Psoas muscle (tissue), 8 donors: ENCODE results near the gene SREBF2. TPM values are rescaled to one million over a fixed set of nuclear protein-coding genes. Genes with fewer than 3 reads are reported as not detected.

Experiments used
- ATAC-seq, 4 donors: fragments of 200-7000 bp; cut with Tn5 transposase; one replicate each; pipeline ENCODE4 v1.9.1; 2020; ENCODE audit warnings: moderate library complexity in 3 of 4, mild to moderate bottlenecking in 2 of 4
- DNase-seq, 2 donors: peaks; one replicate each; pipeline ENCODE4 v3.0.0-alpha.2; 2020
- H3K27ac ChIP-seq: fragments of 200-600 bp; one replicate; pipeline ENCODE4 v1.8.0; 2022
- H3K27me3 ChIP-seq, 3 donors: fragments of 200-600 bp in 1 of 3; one replicate each; pipeline versions ENCODE4 v1.6.1 to v1.8.0; 2013 to 2022; ENCODE audit warnings: low read length in 2 of 3, mild to moderate bottlenecking in 2 of 3, moderate library complexity in 1 of 3; ENCODE audit not compliant: insufficient read depth in 3 of 3
- H3K36me3 ChIP-seq, 2 donors: fragments of 200-600 bp in 1 of 2; one replicate each; pipeline versions ENCODE4 v1.6.1 to v1.8.0; 2013 to 2022; ENCODE audit warnings: low read depth in 1 of 2, mild to moderate bottlenecking in 1 of 2, moderate library complexity in 1 of 2; ENCODE audit not compliant: insufficient read depth in 1 of 2
- H3K4me1 ChIP-seq: fragments of 200-600 bp; one replicate; pipeline ENCODE4 v1.8.0; 2022
- H3K4me3 ChIP-seq: fragments of 200-600 bp; one replicate; pipeline ENCODE4 v1.8.0; 2022; ENCODE audit warnings: mild to moderate bottlenecking
- H3K9me3 ChIP-seq: fragments of 200-600 bp; one replicate; pipeline ENCODE4 v1.8.0; 2022
- CTCF ChIP-seq: fragments of 200-600 bp; IDR thresholded peaks from one replicate; pipeline ENCODE4 v1.8.0; 2022; ENCODE audit warnings: antibody characterized with exemption
- WGBS, 3 donors: extraction: QIAGEN DNeasy Blood & Tissue Kit; methylation state at CpG; one replicate each; pipeline versions ENCODE4 v1.1.6 to v1.1.7; 2013; 5-methylcytosine and 5-hydroxymethylcytosine counted together
- intact Hi-C, 2 donors: fragments of 100-400 bp; cut with DNase I; formaldehyde crosslinking; loops; one replicate each; pipeline versions ENCODE4 v1.11.0 to v1.14.2; 2022
- polyA plus RNA-seq, 3 donors: library from polyadenylated mRNA; stranded (reverse); fragments of 200-250 nt; gene quantifications; one replicate each; pipeline ENCODE4 v1.2.3, GENCODE V29; 2013
- total RNA-seq, 4 donors: library from RNA; stranded (reverse); fragmentation: NEBNext Ultra II Directional in 2 of 4; extraction: Animal tissue kit (Norgen Biotek cat#: 25700) in 2 of 4; gene quantifications; one replicate each; pipeline versions ENCODE4 v1.2.1 to v1.2.4, GENCODE V29; 2021 to 2023
- donor health status: healthy with polysubstance abuse.
- donor health status: DM: no; HTN: no; CAD: no; lungs with moderate emphysema.
- donor health status: Bipolar disorder and iron deficiency.
- donor health status: healthy.
- donor health status: DM: yes; HTN: yes; CAD: no.
- donor health status: DM: no; HTN: no; CAD: no.
- donor health status: DM: no; HTN: no; CAD: no.
- donor health status: DM: yes; HTN: yes; CAD: no.

Gene SREBF2
- total and polyA plus RNA-seq, 7 donors, result 21.0 to 47.0 (median 36.3) TPM

- ATAC-seq, result peak; percentile 89 to 92 (median 89)
- WGBS, 3 donors, result 5 to 6% (median 6%) methylated on average over 31 to 44 of the region's 48 CpGs
- TF ChIP-seq CTCF, result peak; percentile 75
- H3K9me3 ChIP-seq, result no peaks in the 10 kb centered on the region
- peak; percentile 75 to 90 for DNase-seq
- H3K27me3 ChIP-seq, result peaks cover 0 to 3% (median 2%) of the 10 kb centered on the region in 3 donors
- no peak overlapping the region for H3K27ac ChIP-seq
- H3K36me3 ChIP-seq, result no peaks in the 10 kb centered on the region
- peak overlapping the region; percentile 69 for H3K4me3 ChIP-seq
- intact Hi-C loops, result no loop called here
- H3K4me1 ChIP-seq, result no peaks in the 10 kb centered on the region
Measured at GRCh38 chr22:41925783-41926460, 93.0 kb downstream of the SREBF2 start.

- TF ChIP-seq CTCF, result no peak
- DNase-seq, result no peak
- no peak for ATAC-seq
- Histone ChIP-seq H3K9me3 (no peaks in the 10 kb centered on the region), H3K4me3 (no peak overlapping the region), H3K27me3 (peaks cover 0 to 3% (median 2%) of the 10 kb centered on the region in 3 donors), H3K27ac (no peak overlapping the region), H3K4me1 (no peaks in the 10 kb centered on the region), H3K36me3 (no peaks in the 10 kb centered on the region)
- 72 to 84% (median 81%) methylated on average over 6 of the region's 6 CpGs for WGBS, 3 donors
- intact Hi-C loops, result no loop called here
Measured at GRCh38 chr22:41927813-41928212, 94.9 kb downstream of the SREBF2 start.

- no peaks in the 10 kb centered on the region for H3K4me1 ChIP-seq
- H3K4me3 ChIP-seq, result no peak overlapping the region
- TF ChIP-seq CTCF, result no peak
- H3K36me3 ChIP-seq, result no peaks in the 10 kb centered on the region
- peaks cover 0 to 3% (median 2%) of the 10 kb centered on the region in 3 donors for H3K27me3 ChIP-seq
- H3K9me3 ChIP-seq, result no peaks in the 10 kb centered on the region
- WGBS, 3 donors, result 74 to 76% (median 76%) methylated on average over 12 to 14 of the region's 14 CpGs
- intact Hi-C loops, result no loop called here
- no peak overlapping the region for H3K27ac ChIP-seq
- ATAC-seq (no peak), DNase-seq (no peak)
Measured at GRCh38 chr22:41928593-41929417, 95.9 kb downstream of the SREBF2 start.

- 47 to 60% (median 56%) methylated on average over 8 of the region's 8 CpGs for WGBS, 3 donors
- Histone ChIP-seq H3K27me3 (peaks cover 0 to 3% (median 2%) of the 10 kb centered on the region in 3 donors), H3K4me1 (no peaks in the 10 kb centered on the region), H3K9me3 (no peaks in the 10 kb centered on the region), H3K36me3 (no peaks in the 10 kb centered on the region), H3K27ac (no peak overlapping the region), H3K4me3 (no peak overlapping the region)
- DNase-seq (no peak), ATAC-seq (peak in 3 of 4 donors; percentile 18 to 25 (median 20))
- intact Hi-C loops, result no loop called here
- TF ChIP-seq CTCF, result no peak
Measured at GRCh38 chr22:41929418-41929810, 96.5 kb downstream of the SREBF2 start.
